Measurements from ENCODE around the gene VWA5A. TPM values are rescaled to one million over a fixed set of nuclear protein-coding genes. Genes with fewer than 3 reads are reported as not detected.

Gene VWA5A
- total and polyA plus RNA-seq, 2 of the 13 experiments (the other 11 are each of a cell fraction or from before 2014, with no cell fraction given): 1.3 to 1.8 TPM

GRCh38 chr11:124113890-124114289 lies 1.4 kb upstream of the VWA5A start:
- no peak overlapping the region for H3K4me3 ChIP-seq (replicated peaks in 1 of 3; ENCODE audit: insufficient read depth in 1 of 3, low read depth in 2 of 3, low read length in 3 of 3)
- no peaks in the 10 kb centered on the region for H3K27me3 ChIP-seq (ENCODE audit: control insufficient read depth in 1 of 2, insufficient read depth in 2 of 2, low read length in 2 of 2)
- in situ Hi-C loops (cut with HindIII; ENCODE audit: extremely low pct_ligation_motif_present, low pct_unique_long_range_greater_than_20kb): no loop called here
- ChIA-PET CTCF (ENCODE audit: low intra/inter-chr PET ratio, low total read pairs) (no interaction called here), POLR2A (no interaction called here)
- FAIRE-seq (no peak), DNase-seq (ENCODE audit: low spot score) (no peak), ATAC-seq (no peak)
- BruUV-seq (replicated peaks): no TSS peak
- no peaks in the 10 kb centered on the region for H3K9me3 ChIP-seq (ENCODE audit: low read length)
- H3K4me1 ChIP-seq (ENCODE audit: insufficient read depth, low read length): peaks cover 16% of the 10 kb centered on the region
- no peak overlapping the region for H3K27ac ChIP-seq (ENCODE audit: extremely low read length, insufficient read depth, low read length)
- H3K9ac ChIP-seq (ENCODE audit: insufficient read depth, low read depth, low read length): no peak overlapping the region
- intact Hi-C loops (cut with micrococcal nuclease; ENCODE audit: unreplicated experiment): no loop called here
- 22% methylated on average over 4 of the region's 4 CpGs for WGBS (ENCODE audit: low lambda C conversion rate)
- H3K36me3 ChIP-seq (replicated peaks in 1 of 2; ENCODE audit: control insufficient read depth in 1 of 2, insufficient read depth in 2 of 2, low read length in 2 of 2): no peaks in the 10 kb centered on the region
- no peaks in the 10 kb centered on the region for H4K20me1 ChIP-seq (ENCODE audit: insufficient read depth, low read length)
- no peak overlapping the region for H2AFZ ChIP-seq (ENCODE audit: low read length)
- TF ChIP-seq MTF1 (CRISPR knock-in tag; IDR thresholded peaks at IDR 0.05): no peak
- no peaks in the 10 kb centered on the region for H3K79me2 ChIP-seq (ENCODE audit: insufficient read depth, low read length)
- H3K4me2 ChIP-seq (ENCODE audit: low read depth, low read length): no peak overlapping the region

GRCh38 chr11:124115782-124116616 lies 749 bp downstream of the VWA5A start:
- in situ Hi-C loops (cut with HindIII; ENCODE audit: extremely low pct_ligation_motif_present, low pct_unique_long_range_greater_than_20kb) (no loop called here), intact Hi-C loops (cut with micrococcal nuclease; ENCODE audit: unreplicated experiment) (no loop called here)
- TSS peak; percentile 44 for BruUV-seq (replicated peaks)
- H3K27me3 ChIP-seq (ENCODE audit: control insufficient read depth in 1 of 2, insufficient read depth in 2 of 2, low read length in 2 of 2): no peaks in the 10 kb centered on the region
- H3K27ac ChIP-seq (ENCODE audit: extremely low read length, insufficient read depth, low read length): no peak overlapping the region
- 0 out of 2 replicates have a peak, but pooled peaks have one; percentile 1 for TF ChIP-seq ZMYM4 (CRISPR knock-in tag; IDR thresholded peaks at IDR 0.05)
- TF ChIP-seq ONECUT2 (CRISPR knock-in tag; IDR thresholded peaks at IDR 0.05): no peak
- peak; percentile 31 for TF ChIP-seq ZSCAN25 (CRISPR knock-in tag; IDR thresholded peaks at IDR 0.05)
- H3K9ac ChIP-seq (ENCODE audit: insufficient read depth, low read depth, low read length): peak overlapping the region; percentile 37; the same call in 1 of the 2 replicates
- H3K4me1 ChIP-seq (ENCODE audit: insufficient read depth, low read length): peaks cover 16% of the 10 kb centered on the region
- no peaks in the 10 kb centered on the region for H3K79me2 ChIP-seq (ENCODE audit: insufficient read depth, low read length)
- ChIA-PET CTCF (ENCODE audit: low intra/inter-chr PET ratio, low total read pairs) (no interaction called here), POLR2A (interaction anchor here (0.6 kb wide), 1 partner anchor 50 kb away, joined by 3 read pairs; no protein-coding TSS in a partner anchor)
- peak overlapping the region; percentile 31 to 47 (median 41); a peak in 4 of 6 replicates for H3K4me3 ChIP-seq (replicated peaks in 1 of 3; ENCODE audit: insufficient read depth in 1 of 3, low read depth in 2 of 3, low read length in 3 of 3)
- DNase-seq (ENCODE audit: low spot score) (no peak), FAIRE-seq (no peak), ATAC-seq (peak; percentile 36; the same call in 2 of the 3 replicates)
- peak overlapping the region; percentile 58 for H2AFZ ChIP-seq (ENCODE audit: low read length)
- no peaks in the 10 kb centered on the region for H3K36me3 ChIP-seq (replicated peaks in 1 of 2; ENCODE audit: control insufficient read depth in 1 of 2, insufficient read depth in 2 of 2, low read length in 2 of 2)
- WGBS (ENCODE audit: low lambda C conversion rate): 53% methylated on average over 12 of the region's 12 CpGs
- no peaks in the 10 kb centered on the region for H3K9me3 ChIP-seq (ENCODE audit: low read length)
- H3K4me2 ChIP-seq (ENCODE audit: low read depth, low read length): peak overlapping the region; percentile 81
- no peaks in the 10 kb centered on the region for H4K20me1 ChIP-seq (ENCODE audit: insufficient read depth, low read length)

All from HepG2 (cell line).